NCI-H446 treated with DMSO at 0.1 percent for 48 hours (cell line): Measurements from ENCODE around the gene LPIN3.

Source experiments
- DNase-seq: peaks from one replicate; lab custom pipeline; 2025; lab: John Stamatoyannopoulos, UW

The LPIN3 gene

DNA sequence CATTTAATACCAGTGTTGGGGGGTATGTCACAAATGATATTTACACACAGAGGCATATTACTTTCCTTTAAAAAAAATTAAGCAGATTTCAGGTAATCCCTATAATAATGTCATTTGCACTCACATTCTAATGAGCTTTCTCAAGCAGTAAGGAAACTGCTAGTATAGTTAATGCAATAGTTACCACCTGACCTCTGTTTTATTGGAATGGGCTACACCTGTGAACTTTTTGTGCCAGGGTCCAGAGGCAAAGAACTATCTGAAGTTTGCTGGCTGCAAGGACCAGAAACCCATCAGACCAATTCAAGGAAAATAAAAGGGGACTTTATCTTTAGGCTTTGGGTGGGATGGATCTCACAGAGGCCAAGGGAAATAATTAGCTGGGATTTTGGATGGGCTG is 20.2 kb upstream of the LPIN3 start:
- DNase-seq = no peak

DNA sequence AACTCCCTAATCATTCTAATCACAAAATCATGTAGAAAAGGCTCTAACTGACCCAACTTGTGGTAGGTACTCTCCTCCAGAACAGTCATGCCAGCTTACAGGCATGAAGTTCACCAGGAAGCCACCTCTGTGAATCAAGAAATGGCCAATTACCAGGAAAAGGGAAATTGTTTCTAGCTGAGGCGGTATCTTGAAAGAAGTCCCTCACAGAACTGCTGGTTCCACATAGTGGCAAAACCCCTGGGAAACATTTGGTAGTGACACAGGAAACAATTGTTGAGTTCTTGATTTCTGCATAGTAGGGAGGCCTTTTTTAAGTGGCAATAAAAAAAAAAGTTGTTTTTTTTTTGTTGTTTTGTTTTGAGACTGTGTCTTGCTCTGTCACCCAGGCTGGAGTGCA is 19.6 kb upstream of the LPIN3 start:
- DNase-seq = no peak

DNA sequence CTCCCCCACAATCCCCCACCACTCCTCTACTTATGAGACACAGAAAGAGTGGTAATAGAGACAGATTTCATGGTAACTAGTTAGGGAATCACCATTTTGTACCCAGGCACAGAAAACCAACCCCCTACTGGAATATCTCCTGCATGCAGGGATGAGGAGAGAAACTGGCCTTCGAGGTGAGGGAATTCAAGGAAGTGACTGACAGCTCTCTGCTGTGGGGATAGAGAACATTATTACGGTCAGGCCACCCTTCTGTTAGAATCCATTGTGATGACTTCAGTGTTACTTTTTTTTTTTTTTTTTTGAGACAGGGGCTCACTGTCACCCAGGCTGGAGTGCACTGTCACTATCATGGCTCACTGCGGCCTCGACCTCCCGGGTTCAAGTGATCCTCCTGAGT is 13.4 kb upstream of the LPIN3 start:
- DNase-seq = no peak

DNA sequence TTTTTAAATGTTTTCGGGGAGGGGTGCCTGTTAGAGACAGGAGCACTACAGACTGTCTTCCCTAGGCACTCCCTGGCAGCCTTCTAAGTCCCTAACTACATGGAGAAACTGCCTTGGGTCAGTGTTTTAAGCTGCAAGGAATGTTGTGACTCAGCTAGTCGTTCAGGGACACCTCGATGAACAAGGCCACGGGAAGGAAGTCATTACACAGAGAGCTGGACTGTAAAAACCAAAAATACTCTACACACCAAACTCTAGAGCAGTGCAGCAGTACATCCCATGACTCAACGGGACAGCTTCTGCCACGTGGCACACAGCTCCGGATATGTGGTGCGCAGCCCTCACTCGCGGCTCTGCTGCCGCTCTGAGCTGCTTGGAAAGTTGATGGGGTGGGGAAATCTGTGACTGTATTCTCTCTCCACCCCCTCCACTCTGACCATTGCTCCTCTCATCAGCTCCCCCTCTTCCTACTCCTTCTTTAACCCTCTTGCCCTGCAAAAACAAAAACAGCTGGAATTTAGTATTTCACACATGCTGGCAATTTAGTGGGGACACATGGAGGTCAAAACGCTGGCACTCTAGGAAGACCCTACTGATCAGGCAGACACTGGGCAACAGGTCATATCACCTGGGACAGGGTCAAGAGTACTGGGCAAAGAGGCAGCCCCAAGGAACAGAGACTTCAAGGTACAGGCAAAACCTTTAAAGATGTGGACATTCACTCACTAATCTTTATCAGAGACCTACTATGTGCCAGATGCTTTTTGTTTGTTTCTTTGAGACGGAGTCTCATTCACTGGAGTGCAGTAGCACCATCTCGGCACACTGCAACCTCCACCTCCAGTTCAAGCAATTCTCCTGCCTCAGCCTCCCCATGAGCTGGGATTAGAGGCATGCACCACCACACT is 10.9 kb upstream of the LPIN3 start:
- DNase-seq = no peak

DNA sequence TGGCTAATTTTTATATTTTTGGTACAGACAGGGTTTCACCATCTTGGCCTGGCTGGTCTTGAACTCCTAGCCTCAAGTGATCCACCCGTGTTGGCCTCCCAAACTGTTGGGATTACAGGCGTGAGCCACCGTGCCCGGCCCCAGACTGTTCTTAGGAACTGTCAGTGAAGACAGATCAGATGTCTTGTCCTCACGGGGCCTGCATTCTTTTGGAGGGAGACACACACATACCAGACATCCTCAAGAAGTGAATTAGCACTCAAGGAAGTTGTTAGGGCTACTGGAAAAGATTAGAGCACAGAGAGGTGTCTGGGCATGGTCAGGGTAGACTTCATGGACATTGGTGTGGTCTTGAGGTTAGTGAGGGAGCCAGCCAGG is 10.3 kb upstream of the LPIN3 start:
- DNase-seq = no peak

DNA sequence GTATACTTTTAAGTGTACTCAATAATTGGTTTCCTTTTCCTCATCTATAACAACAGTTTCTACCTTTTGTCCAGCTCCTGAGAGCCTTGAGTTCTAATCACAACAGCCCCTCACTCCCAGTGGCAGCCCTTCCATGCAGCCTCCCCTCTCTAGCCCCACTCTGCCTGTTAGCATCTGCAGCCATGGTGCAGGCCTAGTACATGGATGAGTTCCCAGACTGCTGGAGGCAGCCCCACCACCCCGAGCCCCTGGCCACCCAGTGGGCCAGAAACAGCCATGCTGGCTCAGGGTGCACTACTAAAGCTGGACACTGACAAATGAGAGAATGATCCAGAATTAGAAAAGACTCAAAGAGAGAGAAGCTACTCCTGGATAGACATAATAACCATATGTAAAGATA is 9.7 kb upstream of the LPIN3 start:
- no peak for DNase-seq

DNA sequence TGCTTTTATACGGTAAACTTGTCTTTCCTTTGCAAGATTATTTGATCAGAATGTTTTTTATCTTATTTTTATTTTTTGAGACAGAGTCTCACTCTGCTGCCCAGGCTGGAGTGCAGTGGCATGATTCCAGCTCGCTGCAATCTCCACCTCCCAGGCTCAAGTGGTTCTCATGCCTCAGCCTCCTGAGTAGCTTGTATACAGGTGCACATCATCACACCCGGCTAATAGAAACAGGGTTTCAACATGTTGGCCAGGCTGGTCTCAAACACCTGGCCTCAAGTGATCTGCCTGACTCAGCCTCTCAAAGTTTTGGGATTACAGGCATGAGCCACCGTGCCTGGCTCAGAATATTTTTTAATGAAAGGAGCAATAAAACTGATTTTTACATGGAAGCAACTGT is 8.9 kb upstream of the LPIN3 start:
- no peak for DNase-seq

DNA sequence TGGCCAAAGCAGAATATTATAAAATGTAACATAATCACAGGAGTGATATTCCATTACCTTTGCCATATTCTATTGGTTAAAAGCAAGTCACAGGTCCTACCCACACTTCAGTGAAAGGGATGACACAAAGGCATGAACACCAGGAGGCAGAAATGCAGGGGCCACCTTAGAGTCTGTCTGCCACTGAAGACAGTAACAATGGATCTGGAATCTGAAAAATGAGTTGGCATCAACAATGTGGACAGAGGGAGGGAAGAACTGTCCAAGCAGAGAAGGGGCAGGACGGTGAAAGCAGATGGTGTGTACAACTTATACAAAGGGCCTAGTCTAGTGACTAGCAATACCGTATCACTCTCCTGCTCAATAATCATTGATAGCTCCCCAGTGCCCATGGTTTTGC is 6.6 kb upstream of the LPIN3 start:
- DNase-seq = no peak

DNA sequence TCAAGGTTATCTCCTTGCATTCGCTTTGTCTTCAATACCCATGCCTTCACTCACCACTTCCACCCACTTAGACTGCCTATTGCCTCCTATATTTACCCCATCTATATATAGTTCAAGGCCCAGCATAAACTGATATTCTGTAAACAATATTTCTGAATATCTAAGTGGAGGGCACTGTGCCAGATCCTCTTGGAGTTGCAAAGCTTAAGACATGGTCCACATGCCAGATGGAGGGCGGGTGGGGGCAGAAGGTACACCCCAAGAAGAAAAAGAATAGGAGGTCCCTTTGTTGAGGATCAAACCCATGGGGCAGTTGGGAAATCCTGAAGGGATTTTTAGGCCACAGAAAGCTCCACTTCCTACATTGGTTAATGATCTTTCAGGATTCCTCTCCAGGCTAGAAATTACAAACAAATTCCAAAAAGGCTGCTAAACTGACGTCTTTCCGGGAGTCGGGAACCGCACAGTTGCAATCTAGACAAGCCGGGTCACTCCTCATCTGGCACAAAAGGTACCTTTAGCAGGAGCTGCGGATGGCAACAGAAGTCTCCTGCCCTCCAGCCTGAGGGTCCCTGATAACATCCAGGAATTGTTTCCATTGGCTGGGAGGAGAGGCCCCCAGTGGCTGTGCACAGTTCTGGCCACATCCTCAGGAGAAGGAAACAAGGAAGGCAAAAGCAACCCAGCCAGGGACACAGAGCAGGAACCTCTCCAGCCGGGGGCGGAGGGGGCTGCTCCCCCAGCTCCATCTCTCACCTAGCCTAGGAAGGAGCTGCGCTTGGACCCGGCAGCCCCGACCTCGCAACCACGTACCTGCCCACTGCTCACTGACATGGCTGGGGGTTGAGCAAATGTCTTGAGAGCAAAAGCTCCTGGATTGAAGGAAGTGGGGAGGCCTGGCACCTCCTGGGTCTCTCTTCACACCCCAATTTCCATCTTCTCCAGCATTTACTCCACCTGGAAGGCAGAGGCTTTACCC is 5.9 kb upstream of the LPIN3 start:
- DNase-seq = no peak

DNA sequence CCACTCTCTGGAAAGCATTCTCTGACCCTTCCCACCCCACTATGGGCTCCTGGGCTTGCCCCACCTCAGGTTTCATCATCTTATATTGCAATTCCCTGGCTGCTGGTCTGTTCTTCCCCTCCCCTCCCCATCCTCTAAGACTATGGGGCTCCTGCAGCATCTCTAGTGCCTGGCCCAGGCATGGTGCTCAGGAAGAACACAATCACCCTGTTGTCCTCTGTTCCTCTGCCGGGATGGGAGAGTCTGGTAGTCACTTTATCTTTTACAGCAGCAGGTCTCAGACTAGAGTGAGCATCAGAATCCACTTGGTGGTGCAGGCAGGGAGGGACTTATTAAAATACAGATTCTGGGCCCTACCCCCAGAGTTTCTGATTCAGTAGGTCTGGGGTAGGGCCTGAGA is 5.0 kb upstream of the LPIN3 start:
- no peak for DNase-seq

DNA sequence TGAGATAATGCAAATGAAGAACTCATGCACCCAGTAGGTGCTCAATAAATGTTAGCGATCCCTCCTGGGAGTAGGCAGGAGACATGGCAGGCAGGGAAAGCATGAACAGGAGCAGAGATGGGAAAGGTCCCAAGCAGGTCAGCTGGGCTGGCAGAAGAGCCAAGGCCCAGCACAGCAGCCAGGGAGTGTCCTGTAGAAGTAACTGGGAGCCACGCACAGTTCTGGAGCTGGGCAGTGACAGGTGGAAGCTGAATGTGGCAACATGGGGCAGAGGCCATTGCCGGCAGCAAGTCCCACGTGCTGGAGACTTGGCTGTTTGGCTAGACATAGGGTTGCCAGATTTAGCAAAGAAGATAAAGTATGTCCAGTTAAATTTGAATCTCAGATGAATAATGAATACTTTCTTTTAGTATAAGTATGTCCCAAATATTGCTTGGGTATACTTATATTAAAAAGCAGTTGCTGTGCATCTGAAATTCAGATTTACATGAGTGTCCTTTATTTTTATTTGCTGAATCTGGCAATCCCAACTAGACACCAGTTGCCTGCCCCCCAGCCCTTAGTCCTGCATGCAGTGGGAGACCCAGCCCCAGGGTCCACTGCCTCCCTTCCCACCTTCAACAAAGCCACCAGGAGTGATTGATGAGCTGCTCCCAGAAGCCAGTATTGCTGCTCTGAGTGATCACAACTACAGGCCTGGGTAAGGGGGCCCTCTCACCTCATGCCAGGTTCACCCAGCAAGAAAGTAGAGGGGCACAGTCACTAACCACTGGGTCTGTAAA is 3.7 kb upstream of the LPIN3 start:
- no peak for DNase-seq

DNA sequence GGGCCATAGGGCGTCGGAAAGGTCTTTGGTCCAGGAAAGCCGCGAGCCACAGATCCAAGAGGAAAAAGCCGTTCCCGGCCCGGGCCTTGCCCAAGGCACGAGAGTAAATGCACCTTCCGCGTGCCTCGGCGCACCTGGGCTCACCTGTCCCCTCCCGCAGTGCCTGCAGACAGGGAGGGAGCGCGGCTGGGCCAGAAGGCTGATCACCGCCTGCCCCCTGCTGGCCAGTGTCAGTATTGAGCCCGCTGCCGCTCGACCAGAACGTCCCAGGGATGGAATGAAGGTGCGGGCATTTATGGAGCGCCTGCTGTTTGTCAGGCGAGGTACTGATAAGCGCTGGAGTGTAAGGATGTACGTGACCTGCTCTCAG is 679 bp upstream of the LPIN3 start:
- no peak for DNase-seq

DNA sequence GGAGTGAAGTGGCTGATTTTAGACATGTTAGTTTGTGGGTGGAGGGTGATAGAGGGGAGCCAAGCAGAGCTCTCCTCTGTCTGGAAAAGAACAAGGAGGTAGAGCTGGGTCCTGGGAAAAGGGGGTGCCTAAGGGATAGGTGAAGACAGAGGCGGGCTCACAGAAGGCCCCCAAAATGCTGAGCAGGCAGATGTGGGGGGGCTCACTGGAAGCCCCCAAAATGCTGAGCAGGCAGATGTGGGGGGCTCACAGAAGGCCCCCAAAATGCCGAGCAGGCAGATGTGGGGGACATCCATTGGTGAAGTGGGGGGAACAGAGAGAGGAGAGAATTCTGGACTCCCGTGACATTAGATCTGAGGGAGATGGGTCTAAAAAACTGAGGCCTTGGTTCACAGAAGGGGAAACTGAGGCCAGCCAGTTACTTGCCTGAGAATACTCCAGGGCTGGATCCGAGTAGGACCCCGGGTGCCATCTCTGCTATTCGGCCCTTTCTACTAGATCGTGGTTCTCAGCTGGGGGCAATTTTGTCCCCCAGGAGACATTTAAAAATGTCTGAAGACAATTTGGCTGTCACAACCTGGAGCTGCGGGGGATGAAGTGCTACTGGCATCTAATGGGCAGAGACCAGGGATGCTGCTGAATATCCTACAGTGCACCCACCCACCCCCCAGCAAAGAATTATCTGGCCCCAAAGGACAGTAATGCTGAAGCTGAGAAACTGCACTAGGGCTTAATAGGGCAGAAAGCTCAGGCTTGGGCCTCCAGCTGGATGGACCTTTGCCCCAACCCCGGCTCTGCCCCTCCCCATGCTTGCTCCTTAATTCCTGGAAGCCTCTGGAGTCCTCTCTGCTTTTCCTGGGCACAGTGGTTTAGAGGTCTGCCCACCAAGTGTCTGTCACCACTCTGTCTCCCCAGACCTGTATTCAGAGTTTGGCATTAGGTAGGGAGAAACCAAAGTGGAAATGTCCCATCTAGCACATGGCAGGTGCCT is 2.1 kb downstream of the LPIN3 start:
- DNase-seq = no peak

DNA sequence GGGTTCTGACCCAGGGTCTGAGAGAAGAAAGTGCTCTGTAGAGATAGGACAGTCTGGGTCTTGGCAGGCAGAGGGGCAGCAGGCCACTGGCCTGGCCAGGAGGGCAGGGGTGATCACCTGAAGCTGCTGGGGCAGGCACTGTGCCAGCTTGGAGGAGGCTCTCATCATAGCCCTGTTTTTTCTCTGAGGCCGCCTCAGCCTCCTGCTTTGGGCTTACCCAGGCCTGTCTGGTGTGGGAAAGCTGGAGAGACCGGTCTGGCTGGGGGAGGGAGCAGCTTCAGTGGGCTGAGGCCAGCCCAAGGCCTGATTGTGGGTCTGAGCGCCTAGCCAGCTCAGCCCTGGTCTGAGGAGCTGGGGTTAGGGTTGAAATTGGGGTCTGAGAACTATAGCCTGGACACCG is 3.9 kb downstream of the LPIN3 start:
- DNase-seq = no peak

DNA sequence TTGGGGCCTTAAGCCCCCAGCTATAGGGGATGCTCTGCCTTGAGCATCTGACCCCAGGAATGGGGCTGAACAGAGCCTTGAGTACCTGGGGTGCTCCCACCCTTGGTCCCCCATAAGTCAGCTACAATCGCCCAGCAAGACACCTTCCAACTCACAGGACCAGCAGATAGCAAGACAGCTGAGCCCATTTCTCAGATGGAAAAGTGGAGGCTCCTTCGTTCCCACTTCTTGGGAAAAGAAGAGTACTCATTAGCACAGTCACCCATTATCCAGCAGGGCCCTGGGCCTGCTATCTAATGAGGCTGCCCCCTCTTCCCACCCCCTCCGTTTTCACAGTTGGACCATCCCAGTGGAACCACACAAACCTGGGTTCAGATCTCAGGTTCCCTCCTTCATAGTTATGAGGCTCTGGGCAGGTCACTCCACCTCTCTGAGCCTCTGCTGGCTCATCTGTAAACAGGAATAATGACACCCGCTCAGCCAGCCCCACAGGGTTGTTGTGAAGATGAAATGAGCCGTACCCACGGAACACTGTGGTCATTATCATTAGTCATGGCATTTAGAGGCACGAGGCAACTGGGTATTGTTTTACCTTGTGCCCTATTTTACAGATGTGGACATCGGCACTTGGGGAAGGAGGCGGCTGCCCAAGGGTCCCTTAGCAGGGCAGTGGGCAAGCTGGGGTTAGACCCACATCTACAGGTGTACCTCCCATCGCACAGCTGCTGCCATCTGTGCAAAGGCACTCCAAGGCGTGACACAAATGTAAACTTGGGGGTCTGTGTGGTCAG is 4.5 kb downstream of the LPIN3 start:
- no peak for DNase-seq

DNA sequence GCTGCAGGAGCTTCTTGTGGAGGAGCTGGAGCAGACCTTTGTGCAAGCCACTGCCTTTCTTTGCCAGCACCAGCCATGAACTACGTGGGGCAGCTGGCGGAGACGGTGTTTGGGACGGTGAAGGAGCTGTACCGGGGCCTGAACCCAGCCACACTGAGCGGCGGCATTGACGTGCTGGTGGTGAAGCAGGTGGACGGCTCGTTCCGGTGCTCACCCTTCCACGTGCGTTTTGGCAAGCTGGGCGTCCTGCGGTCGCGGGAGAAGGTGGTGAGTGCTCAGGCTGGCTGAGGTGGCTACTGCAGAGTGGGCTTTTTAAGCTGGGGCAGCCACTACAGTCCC is 5.1 kb downstream of the LPIN3 start:
- no peak for DNase-seq

DNA sequence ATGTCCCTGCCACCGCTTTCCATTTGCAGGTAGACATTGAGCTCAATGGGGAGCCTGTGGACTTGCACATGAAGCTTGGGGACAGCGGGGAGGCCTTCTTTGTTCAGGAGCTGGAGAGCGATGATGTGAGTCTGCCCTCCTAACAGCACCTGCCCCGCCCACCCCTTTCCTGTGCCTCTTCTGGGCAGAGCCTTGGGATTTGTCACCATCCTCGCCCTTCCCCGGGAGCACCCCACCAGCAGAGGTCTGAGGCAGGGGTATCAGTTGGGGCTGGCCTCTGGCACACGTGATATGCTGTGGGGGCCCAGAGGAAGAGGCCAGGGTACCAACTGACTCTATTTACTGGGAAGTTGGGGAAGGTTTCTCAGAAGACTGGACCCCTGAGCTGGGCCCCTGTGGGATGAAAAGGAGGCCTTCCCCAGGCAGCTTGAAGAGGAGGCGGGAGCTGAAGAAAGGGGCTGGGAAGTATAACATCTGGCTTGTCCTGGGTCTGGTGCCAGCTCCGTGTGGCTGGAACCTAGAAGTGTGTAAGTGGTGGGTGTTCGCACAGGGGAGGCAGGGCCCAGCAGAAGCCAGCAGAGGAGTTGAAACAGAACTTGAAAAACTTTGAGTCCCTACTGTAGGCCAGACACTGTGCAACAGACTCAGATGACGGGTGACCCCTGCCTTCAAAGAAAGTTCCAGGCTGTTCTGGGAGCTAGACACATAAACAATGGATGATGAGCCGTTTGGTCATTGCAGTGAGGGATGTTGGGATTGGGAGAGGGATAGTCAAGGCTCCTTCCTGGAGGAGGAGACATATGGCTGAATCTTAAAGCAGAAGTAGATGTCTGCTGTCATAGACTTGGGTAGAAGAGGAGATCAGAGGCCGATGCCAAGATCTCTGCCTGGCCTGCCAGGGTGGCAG is 7.2 kb downstream of the LPIN3 start:
- DNase-seq = no peak

DNA sequence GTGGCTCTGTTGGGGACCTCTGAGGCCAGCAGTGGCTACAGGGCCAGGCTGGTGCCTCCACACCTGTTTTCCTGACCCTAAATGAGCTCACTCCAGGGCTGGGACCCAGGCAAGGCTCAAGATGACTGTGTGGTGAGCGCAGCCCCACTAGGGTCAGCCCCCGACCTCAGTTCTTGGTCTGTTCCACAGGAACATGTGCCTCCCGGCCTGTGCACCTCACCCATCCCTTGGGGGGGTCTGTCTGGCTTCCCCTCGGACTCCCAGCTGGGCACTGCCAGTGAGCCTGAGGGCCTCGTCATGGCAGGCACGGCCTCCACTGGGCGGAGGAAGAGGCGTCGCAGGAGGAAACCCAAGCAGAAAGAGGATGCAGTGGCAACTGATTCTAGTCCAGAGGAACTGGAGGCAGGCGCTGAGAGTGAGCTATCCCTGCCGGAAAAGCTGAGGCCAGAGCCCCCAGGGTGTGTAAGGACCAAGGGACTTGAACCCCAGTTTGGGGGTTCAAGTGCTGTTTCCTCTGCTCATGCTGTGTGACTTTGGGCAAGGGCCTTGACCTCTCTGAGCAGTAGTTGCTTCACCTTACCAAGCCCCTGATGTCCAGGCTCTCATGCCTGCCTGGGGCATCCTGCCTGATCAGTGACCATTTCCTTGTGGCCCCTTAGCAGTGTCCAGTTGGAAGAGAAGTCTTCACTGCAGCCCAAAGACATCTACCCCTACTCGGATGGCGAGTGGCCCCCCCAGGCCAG is 8.0 kb downstream of the LPIN3 start:
- DNase-seq = no peak

DNA sequence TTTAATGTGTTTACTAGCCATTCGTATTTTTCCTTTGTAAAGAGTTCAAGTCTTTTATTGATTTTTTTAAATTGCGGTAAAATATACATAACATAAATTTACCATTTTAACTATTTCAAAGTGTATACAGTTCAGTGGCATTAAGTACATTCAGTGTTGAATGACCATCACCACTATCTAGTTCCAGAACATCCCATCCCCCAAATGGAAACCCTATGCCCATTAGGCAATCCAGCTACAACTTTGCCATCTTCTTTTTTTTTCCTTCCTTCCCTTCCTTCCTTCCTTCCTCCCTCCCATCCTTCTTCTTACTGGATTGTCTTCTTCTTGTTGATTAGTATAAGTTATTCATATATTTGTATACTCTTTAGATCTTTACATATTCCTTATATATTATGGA is 8.6 kb downstream of the LPIN3 start:
- DNase-seq = no peak
